ENCODE measurements around the gene IKZF5.

Gene IKZF5, protein sequence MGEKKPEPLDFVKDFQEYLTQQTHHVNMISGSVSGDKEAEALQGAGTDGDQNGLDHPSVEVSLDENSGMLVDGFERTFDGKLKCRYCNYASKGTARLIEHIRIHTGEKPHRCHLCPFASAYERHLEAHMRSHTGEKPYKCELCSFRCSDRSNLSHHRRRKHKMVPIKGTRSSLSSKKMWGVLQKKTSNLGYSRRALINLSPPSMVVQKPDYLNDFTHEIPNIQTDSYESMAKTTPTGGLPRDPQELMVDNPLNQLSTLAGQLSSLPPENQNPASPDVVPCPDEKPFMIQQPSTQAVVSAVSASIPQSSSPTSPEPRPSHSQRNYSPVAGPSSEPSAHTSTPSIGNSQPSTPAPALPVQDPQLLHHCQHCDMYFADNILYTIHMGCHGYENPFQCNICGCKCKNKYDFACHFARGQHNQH

DNA sequence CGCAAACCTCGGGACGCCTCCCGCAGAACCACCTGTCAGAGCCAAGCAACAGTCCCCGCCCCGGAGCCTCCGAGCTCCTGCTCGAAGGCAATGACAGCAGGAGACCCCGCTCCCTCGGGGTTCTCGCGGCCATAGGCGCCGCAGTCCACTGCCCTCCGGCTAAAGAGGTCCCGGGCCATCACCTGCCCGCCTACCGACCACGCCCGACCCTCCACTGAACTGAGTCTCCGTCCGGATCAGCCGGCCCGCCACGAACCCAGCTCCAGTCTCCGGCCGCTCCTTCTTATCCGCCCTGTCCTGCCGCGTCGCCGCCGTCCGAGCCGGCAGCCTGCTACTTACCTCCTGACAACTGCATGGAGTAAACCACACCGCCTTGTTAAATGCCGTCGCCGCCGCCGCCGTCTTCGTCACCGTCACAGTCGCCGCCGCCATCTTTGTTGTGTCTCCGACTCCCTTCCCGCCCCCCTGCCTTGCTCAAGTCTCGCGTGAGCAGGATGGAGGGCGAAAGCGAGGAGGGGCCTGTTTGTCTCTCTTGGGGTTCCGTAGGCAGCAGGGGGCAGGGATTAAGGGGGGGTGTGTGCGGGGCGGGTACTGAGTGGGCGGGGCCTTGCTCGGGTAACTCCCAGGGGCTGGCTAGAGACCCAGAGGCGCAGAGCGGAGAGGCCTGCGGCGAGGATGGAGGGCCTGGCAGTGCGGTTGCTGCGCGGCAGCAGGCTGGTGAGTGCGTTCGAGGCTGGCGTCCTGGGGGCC is at the start of gene IKZF5, which contains the start of gene ACADSB:
IKZF5 (minus strand) TSS at position 441 of the 750 bp plus-strand sequence. CDS start 10,170 bp downstream, outside the sequence.
ACADSB (plus strand) TSS at position 652 of the 750 bp plus-strand sequence; CDS start at position 676, 24 bp downstream.
- peak; percentile 73 to 98 (median 95) for DNase-seq

DNA sequence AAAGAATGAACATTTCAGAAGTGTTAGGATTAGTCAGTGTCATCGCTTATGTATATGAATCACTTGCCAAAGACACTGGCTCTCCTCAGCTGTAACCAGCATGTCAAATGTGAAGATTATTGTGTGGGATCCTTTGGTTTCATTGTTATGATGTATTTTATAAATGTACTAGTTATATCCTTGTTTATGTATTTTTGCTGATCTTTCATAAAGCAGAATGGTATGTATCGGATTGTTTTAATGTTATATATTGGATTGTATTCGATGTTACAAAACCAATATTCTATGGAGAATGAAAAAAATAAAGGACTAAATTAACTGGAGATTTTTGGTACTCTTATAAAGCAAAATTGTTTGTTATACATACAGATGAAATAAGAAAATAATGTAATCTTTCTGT is 49.4 kb upstream of the IKZF5 start:
- no peak for DNase-seq

DNA sequence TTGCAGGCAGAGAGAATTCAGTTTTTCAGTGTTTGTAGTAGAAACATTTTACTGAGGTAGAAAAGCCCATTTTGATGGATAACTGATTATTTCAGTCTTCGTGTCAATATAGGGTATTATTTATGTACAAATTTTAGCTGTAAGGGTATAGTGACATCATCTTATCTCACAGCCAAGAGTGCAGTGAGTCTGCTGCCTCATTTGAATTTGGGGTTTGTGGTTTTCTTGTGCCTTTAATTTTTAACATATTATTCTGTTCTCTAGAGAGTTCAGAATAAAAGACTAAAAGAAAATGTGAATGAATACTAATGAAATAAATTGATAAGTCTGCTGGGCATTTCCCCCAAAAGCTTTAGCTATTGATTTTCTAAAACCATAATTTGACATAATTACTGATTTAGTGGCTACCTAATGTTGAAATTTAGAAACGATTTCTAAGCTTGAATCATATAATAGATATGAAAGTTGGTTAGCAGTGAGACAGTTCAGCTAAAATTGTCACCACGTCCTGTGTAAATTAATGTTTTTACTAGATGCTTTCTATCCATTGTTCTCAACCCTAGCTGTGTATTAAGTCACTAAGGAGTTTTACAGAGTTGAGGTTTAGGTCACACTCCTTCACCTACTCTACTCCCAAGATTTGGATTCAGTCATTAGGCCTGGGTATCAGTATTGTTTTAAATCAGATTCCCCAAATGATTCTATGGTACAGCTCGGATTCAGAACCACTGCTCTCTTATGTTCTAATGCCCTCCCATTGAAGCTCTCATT is 37.6 kb upstream of the IKZF5 start:
- no peak for DNase-seq

DNA sequence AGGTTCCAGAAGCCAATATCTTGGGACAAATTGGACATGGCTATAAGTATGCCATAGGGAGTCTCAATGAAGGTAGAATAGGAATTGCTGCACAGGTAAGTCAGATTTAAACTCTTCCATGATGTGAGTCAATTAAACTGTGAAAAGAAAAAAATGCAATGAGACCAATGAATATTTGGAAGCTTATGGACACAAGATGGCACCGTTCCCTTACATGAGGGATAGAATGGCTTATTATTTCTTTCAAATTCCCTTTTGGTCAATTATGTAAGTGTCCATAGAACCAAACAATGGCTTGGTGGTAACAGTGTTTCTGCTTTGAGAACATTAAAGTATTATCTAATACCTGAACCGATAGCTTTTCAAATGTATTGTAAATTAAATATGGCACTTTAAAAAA is 35.8 kb upstream of the IKZF5 start:
- DNase-seq: peak in 1 of 56 donors; percentile 5

DNA sequence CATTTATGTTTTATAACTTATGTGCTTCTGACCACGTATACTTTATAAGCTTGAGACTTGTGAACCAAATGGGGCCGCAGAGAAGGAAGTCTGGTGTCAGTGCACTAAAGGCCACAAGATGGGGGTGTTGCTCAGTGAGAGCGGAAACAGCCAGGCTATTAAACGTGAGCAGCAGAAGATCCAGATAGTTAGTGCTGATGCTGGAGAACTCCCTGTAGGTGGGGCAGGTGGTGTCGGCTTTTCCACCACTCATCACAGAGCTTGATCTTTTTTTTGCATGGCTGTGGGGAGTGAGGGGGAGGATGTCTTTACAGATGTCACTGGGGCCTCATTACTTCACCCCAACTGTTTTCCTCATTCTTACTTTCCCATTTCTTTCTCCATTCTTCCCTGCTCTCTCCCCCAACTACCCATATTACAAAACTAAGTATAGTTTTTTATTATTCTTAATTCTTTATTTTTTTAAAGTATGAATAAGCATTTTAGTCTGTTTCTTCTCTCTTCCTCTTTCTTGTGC is 34.9 kb upstream of the IKZF5 start:
- DNase-seq: peak in 53 of 56 donors; percentile 1 to 75 (median 40)

DNA sequence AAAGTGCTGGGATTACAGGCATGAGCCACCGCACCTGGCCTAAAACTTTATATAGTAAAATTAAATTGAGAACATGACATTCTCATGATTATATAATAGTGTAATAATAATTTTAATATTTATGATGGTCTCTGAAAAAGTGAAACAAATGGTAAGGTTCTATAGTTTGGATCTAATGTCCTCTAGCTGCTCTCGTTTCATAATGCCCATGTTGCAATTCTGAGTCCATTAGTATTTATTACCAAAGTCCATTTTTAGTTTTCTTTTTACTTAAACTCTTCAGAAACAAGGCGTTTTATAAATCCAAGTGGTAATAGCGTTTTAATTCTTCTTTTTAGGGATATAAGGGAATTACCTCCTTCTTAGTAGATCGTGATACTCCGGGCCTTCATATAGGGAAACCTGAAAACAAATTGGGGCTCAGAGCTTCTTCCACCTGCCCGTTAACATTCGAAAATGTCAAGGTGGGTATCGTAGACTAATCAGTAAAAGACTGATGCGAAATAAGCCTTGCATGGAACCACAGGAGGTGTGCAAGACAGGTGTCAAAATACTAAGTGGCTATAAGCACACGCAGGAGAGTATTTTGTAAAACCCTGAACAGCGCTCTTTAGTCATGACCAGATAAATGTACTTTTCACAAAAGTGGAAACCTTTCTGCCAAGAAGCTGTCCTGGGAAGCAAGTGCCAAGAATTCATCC is 34.3 kb upstream of the IKZF5 start:
- DNase-seq: no peak

DNA sequence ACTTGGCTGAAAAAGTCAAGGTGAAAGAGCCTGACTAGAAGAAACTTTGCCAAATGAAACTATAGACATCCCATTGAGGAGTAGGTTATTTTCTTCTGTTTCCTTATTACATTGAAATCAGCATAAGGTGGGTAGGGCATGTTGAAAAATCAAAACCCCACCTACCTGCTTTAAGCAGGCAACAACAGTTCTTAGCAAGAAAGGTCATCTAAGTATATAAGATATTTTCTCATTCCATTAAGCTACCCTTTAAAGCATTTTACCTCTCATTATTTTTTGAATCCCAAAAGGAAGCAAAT is 31.0 kb upstream of the IKZF5 start:
- DNase-seq: no peak

DNA sequence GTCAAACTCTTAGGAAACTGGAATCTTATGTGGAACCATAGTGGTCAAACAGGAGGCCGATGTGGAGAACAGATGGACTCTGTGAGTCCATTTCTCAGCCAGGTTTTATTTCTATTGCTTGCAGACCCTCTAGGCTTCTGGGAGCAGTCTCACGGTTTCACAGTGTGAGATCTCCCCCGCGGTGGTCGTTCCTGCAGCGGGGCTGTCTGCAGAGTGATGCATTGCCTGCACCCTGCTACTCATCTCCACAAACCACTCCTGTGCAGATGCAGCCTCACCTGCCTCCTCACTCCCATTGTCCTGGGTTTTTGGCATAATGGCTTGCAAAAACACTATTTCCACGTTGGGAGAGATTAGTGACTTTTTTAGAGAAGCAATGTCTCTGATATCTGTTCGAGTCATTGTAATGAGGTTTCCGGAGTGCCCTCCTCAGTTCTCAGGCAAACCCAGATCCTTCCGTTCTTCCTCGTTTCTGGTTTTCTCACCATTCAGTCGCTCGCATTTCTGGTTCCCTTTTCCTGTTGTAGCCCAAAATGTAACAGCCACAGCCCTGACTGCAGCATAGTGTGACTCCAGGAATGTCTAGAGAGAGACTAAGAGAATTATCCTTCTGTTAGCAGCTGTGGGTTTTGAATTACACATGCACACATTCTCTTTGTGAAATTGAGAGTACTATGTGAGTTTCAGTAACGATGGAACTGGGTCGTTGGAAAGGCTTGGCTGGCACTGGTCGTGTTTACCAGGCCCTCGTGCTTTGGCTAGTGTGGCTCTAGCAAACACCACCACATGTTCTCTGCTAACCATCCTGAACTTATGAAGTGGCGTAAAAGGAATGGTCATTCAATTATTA is 30.4 kb upstream of the IKZF5 start:
- peak in 1 of 56 donors; percentile 13 for DNase-seq

DNA sequence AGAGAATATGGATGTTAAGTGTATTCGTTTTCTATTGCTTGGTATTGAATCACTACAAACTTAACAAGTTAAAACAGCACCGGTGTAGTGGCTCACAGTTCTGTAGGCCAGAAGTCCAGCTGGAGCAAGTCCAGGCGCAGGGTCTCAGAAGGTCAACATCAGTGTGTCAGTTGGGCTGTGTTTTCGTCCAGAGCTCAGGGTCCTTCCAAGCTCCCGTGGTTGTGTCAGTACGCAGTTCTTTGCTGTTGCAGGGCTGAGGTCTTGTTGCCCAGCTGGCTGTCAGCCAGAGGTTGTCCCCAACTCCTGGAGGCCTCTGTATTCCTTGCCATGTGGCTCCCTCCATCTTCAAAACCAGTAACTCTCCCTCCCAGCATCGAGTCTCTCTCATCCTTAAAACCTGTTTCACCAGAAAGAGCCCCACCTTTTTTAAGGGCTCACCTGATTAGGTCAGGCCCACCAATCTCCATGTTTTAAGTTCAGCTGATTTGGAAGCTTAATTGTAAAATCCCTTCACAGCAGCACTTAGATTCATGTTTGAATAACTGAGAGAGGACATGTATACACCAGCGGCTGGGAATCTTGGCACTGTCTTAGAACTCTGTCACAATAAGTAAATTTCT is 27.0 kb upstream of the IKZF5 start:
- DNase-seq: no peak

DNA sequence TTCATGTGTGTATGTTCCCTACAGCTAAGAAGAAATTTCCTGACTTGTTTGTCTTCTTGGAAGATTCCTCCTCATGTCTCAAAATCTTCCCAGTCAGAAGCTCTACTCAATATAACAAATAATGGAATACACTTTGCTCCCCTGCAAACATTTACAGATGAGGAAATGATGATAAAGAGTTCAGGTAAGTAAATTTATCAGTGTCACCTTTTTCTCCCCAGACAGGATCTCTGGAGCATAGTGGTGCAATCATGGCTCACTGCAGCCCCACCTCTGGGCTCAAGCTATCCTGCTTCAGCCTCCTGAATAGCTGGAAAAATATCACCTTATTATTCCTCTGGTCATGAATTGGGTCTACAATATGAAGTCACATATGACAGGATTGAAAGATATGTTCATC is 25.7 kb upstream of the IKZF5 start:
- DNase-seq: no peak

DNA sequence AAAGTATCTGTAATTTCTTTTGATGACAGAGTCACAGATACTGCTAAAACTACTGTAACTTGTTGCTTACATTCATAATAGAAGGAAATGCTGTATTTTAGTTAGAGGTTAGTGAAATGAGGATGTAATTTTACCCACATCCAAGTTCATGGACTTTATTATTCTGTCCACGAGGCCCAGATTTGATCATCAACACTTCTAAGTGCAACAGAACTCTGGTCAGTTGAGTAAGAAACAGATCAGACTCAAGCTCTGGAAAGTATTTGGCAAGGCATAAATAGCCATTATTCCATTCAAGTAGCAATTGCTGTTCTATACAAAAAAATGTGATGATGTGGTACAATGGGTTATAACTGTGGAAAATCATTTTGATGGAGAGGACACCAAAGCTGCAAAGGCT is 22.5 kb upstream of the IKZF5 start:
- DNase-seq: no peak

DNA sequence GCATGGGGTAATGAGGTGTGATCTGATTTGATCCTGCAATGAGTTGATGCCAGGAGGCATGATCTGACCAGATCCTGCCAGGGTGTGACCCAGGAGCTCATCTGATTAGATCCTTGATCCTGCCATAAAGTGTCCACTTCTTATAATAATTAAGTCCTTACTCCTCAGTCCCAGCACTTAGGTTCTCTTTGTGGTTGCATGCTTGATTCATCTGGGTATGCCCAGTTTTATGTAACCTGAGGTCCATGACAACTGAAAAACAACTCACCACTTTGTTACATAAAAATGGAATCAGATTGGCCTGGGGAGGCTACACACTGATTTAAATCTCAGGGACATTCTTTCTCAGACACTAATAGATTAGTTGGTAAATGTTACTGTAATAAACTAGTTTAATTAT is 19.3 kb upstream of the IKZF5 start:
- no peak for DNase-seq

DNA sequence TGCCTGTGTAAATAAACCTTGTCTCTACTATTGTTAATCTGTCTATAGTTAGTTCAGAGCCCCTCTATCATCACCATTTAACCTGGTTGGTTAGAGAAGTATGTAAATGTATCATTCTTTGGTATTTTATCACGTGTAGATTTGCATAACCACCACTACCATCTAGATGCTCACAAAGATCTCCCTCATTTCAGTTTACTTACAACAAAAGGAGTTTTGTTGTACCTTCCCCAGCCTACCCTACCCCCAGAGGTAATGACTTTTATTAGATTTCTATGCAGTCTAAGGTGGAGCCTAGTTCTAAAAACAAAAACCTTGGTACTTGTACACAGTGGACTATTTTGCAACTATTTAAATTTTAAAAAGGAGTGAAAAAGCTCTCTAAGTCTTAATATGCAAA is 17.7 kb upstream of the IKZF5 start:
- no peak for DNase-seq

DNA sequence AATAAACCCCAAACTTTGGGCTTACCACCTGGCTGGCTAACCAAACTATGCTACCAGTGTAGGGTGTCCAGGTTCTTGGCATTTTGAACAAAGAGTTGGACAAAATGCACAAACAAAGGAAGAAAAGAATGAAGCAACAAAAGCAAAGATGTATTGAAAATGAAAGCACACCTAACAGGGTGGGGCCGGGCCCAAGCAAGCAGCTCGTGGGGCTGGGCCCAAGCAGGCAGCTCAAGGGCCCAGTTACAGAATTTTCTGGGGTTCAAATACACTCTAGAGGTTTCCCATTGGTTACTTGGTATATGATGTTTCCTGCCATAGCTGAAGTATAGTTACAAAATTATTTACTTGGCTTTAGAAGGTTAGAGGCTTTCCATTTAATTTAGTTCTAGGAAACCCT is 15.9 kb upstream of the IKZF5 start:
- DNase-seq: no peak

DNA sequence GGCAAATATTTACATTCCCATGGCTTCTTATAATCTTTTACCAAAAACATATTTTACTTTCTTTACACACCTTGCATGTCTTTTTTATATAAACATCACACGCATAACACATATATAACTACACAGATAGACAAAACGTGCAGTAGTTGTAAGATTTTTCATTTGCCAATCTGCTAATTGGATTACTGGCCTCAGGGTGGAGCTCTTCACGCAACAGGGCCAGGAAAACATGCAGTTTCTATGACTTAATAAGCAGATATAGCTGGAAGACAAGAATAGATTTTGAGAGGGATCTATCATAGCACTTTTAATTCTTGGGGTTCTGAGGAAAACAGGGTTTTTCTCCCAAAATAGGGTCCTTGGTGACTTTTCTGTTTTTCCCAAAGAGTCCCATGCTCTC is 12.9 kb upstream of the IKZF5 start:
- no peak for DNase-seq

DNA sequence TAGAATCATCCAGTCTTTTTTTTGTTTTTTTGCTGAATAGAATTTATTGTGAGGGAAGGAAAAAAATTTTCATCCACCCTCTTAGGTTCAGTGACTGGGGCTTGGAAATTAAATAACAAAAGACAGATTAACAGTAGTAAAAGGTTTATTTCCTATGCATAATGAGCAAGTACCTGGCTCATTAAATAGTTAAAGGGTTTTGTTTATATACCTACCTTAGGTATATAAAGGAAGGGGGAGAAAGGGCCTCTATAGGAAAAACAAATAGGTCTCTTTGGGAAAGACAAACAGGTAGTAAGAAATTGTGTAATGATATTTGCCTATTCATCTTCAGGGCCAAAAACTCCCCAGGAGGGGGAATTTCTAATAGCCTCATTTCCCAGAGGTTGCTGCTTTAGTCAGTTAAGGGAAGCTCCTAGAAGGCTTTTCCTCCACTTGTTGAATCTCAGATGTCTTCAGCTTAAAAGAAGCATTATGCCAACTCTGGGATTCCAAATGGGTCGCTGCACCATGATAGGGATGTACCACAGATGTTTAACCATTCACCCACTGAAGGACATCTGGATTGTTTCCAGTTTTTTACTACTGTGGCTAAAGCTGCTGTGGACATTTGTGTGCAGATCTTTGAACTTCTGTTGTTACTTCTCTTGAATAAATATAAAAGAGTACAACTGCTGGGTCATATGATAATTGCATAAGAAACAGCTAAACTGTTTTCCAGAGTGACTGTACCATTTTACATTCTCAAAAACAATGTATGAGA is 11.5 kb upstream of the IKZF5 start:
- no peak for DNase-seq

DNA sequence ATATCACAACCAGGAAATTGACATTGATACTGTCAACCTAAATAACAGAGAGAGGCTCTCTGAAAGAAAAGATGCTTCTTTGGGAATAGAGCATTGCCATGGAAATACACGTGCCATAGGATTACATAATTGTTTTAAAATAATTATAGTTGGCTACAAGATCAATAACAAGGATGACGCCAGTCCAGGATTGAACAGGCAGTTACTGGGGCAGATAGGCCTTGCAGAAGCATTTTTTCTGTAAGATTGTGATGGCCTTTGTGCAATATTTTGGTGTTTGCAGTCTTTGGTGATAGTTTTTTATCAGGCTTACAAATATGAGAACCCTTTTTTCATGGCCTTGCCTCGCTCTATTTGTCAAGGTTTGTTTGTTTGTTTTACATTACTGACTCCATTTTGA is 10.7 kb upstream of the IKZF5 start:
- DNase-seq: no peak

DNA sequence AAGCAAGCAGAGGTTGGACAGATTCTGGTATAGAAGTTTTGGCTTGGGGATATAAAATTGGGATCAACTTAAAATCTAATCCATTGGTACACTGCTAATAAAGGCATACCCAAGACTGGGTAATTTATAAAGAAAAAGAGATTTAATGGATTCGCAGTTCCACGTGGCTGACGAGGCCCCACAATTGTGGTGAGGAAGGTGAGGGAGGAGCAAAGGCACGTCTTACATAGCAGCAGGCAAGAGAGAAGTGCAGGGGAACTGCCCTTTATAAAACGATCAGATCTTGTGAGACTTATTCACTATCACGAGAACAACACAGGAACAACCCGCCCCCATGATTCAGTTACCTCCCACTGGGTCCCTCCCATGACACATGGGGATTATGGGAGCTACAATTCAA is 9.9 kb upstream of the IKZF5 start:
- DNase-seq: no peak

Data from nucleus accumbens (tissue), 56 donors.